Measurements from ENCODE around the gene OSBPL3. TPM values are rescaled to one million over a fixed set of nuclear protein-coding genes. Genes with fewer than 3 reads are reported as not detected.

OSBPL3 gene
- polyA plus RNA-seq, 3 donors = 2.6 to 9.2 (median 3.7) TPM

GRCh38 chr7:24843821-24844434 lies 136.1 kb downstream of the OSBPL3 start:
- no peak for DNase-seq
- 100% methylated on average over 5 of the region's 5 CpGs for WGBS (ENCODE audit: insufficient coverage)
- peaks cover 7 to 12% of the 10 kb centered on the region in 2 donors for H3K36me3 Mint-ChIP-seq
- H3K27me3 Mint-ChIP-seq (ENCODE audit: low read depth in 3 of 3) = no peaks in the 10 kb centered on the region
- peak overlapping the region in 1 of 7 donors; percentile 1 for H3K27ac Mint-ChIP-seq
- no peaks in the 10 kb centered on the region for H3K4me1 ChIP-seq (ENCODE audit: control insufficient read depth in 1 of 2, insufficient read depth in 2 of 2, low read length in 2 of 2)
- no peak overlapping the region for H3K4me3 ChIP-seq (replicated peaks in 1 of 3; ENCODE audit: low read depth in 2 of 3, low read length in 3 of 3)
- intact Hi-C loops (cut with micrococcal nuclease) = no loop called here
- no peaks in the 10 kb centered on the region for H3K9me3 ChIP-seq (replicated peaks in 1 of 2; ENCODE audit: control insufficient read depth in 1 of 2, insufficient read depth in 1 of 2, low read length in 2 of 2)
- peaks cover 0 to 8% of the 10 kb centered on the region in 2 donors for H3K36me3 ChIP-seq (replicated peaks in 1 of 2; ENCODE audit: control insufficient read depth in 1 of 2, insufficient read depth in 2 of 2, low read length in 2 of 2)
- H3K27me3 ChIP-seq (ENCODE audit: control insufficient read depth in 2 of 2, insufficient read depth in 2 of 2, low read length in 2 of 2) = no peaks in the 10 kb centered on the region
- no peaks in the 10 kb centered on the region for H3K9me3 Mint-ChIP-seq
- no peak for TF ChIP-seq CTCF (IDR thresholded peaks at IDR 0.05)
- H4K20me1 ChIP-seq (ENCODE audit: insufficient read depth, low read length) = no peaks in the 10 kb centered on the region
- H3K27ac ChIP-seq (ENCODE audit: low read depth in 1 of 2, low read length in 2 of 2) = no peak overlapping the region
- H3K4me2 ChIP-seq (replicated peaks; ENCODE audit: extremely low read depth, low read length, poor library complexity, severe bottlenecking) = no peak overlapping the region
- H3K4me3 Mint-ChIP-seq = no peak overlapping the region
- H2AFZ ChIP-seq (ENCODE audit: insufficient read depth, low read depth, low read length, poor library complexity, severe bottlenecking) = no peak overlapping the region
- no peaks in the 10 kb centered on the region for H3K4me1 Mint-ChIP-seq
- no peak overlapping the region for H3K9ac ChIP-seq (ENCODE audit: insufficient read depth, low read length, poor library complexity, severe bottlenecking)
- no peaks in the 10 kb centered on the region for H3K79me2 ChIP-seq (ENCODE audit: insufficient read depth, low read length)

GRCh38 chr7:24842449-24843241 lies 137.3 kb downstream of the OSBPL3 start:
- H3K4me3 ChIP-seq (replicated peaks in 1 of 3; ENCODE audit: low read depth in 2 of 3, low read length in 3 of 3) = no peak overlapping the region
- peaks cover 0 to 7% of the 10 kb centered on the region in 2 donors for H3K36me3 ChIP-seq (replicated peaks in 1 of 2; ENCODE audit: control insufficient read depth in 1 of 2, insufficient read depth in 2 of 2, low read length in 2 of 2)
- no peak overlapping the region for H3K4me2 ChIP-seq (replicated peaks; ENCODE audit: extremely low read depth, low read length, poor library complexity, severe bottlenecking)
- H4K20me1 ChIP-seq (ENCODE audit: insufficient read depth, low read length) = no peaks in the 10 kb centered on the region
- H3K79me2 ChIP-seq (ENCODE audit: insufficient read depth, low read length) = no peaks in the 10 kb centered on the region
- Mint-ChIP-seq H3K9me3 (no peaks in the 10 kb centered on the region), H3K4me3 (no peak overlapping the region), H3K36me3 (peaks cover 6 to 7% of the 10 kb centered on the region in 2 donors), H3K27me3 (ENCODE audit: low read depth in 3 of 3) (no peaks in the 10 kb centered on the region), H3K4me1 (no peaks in the 10 kb centered on the region), H3K27ac (peak overlapping the region in 2 of 7 donors; percentile 5 to 22)
- H3K27ac ChIP-seq (ENCODE audit: low read depth in 1 of 2, low read length in 2 of 2) = no peak overlapping the region
- DNase-seq = no peak
- no peaks in the 10 kb centered on the region for H3K27me3 ChIP-seq (ENCODE audit: control insufficient read depth in 2 of 2, insufficient read depth in 2 of 2, low read length in 2 of 2)
- 94% methylated on average over 4 of the region's 5 CpGs for WGBS (ENCODE audit: insufficient coverage)
- no peak for TF ChIP-seq CTCF (IDR thresholded peaks at IDR 0.05)
- intact Hi-C loops (cut with micrococcal nuclease) = no loop called here
- H3K4me1 ChIP-seq (ENCODE audit: control insufficient read depth in 1 of 2, insufficient read depth in 2 of 2, low read length in 2 of 2) = no peaks in the 10 kb centered on the region
- H2AFZ ChIP-seq (ENCODE audit: insufficient read depth, low read depth, low read length, poor library complexity, severe bottlenecking) = no peak overlapping the region
- no peaks in the 10 kb centered on the region for H3K9me3 ChIP-seq (replicated peaks in 1 of 2; ENCODE audit: control insufficient read depth in 1 of 2, insufficient read depth in 1 of 2, low read length in 2 of 2)
- no peak overlapping the region for H3K9ac ChIP-seq (ENCODE audit: insufficient read depth, low read length, poor library complexity, severe bottlenecking)
